Measurements from ENCODE around the gene ZNF346. TPM values are rescaled to one million over a fixed set of nuclear protein-coding genes. Genes with fewer than 3 reads are reported as not detected.

Gene ZNF346
- total RNA-seq, 1 donor from 2014 or later: 12.0 TPM

GRCh38 chr5:177107159-177107558, 84.7 kb downstream of the ZNF346 start:
- Histone ChIP-seq H3K27me3 (ENCODE audit: control insufficient read depth in 3 of 3, insufficient read depth in 3 of 3, low read length in 3 of 3) (peaks cover 7 to 15% (median 11%) of the 10 kb centered on the region in 3 donors), H3K4me3 (ENCODE audit: low read length in 3 of 3) (no peak overlapping the region), H3K9me3 (ENCODE audit: control insufficient read depth in 3 of 3, low read length in 3 of 3) (no peaks in the 10 kb centered on the region), H3K27ac (ENCODE audit: low read depth, low read length) (no peak overlapping the region), H3K9ac (ENCODE audit: low read depth in 1 of 3, low read length in 3 of 3) (no peak overlapping the region), H3K4me1 (ENCODE audit: control insufficient read depth in 3 of 3, insufficient read depth in 3 of 3, low read length in 3 of 3) (peaks cover 0 to 4% (median 3%) of the 10 kb centered on the region in 3 donors), H3K36me3 (ENCODE audit: control insufficient read depth in 3 of 3, insufficient read depth in 3 of 3, low read length in 3 of 3) (no peaks in the 10 kb centered on the region)

- no peaks in the 10 kb centered on the region for H3K36me3 ChIP-seq (ENCODE audit: control insufficient read depth in 3 of 3, insufficient read depth in 3 of 3, low read length in 3 of 3)
- peaks cover 3 to 12% (median 4%) of the 10 kb centered on the region in 3 donors for H3K4me1 ChIP-seq (ENCODE audit: control insufficient read depth in 3 of 3, insufficient read depth in 3 of 3, low read length in 3 of 3)
- H3K27me3 ChIP-seq (ENCODE audit: control insufficient read depth in 3 of 3, insufficient read depth in 3 of 3, low read length in 3 of 3): peaks cover 0 to 7% (median 0%) of the 10 kb centered on the region in 3 donors
- no peaks in the 10 kb centered on the region for H3K9me3 ChIP-seq (ENCODE audit: control insufficient read depth in 3 of 3, low read length in 3 of 3)
- no peak overlapping the region for H3K27ac ChIP-seq (ENCODE audit: low read depth, low read length)
- no peak overlapping the region for H3K9ac ChIP-seq (ENCODE audit: low read depth in 1 of 3, low read length in 3 of 3)
- H3K4me3 ChIP-seq (ENCODE audit: low read length in 3 of 3): no peak overlapping the region
These were observed 87.3 kb downstream of the ZNF346 start for GRCh38 chr5:177109810-177110209.

GRCh38 chr5:177111720-177112394, 89.4 kb downstream of the ZNF346 start:
- Histone ChIP-seq H3K27ac (ENCODE audit: low read depth, low read length) (no peak overlapping the region), H3K4me3 (ENCODE audit: low read length in 3 of 3) (no peak overlapping the region), H3K4me1 (ENCODE audit: control insufficient read depth in 3 of 3, insufficient read depth in 3 of 3, low read length in 3 of 3) (peaks cover 10 to 22% (median 12%) of the 10 kb centered on the region in 3 donors), H3K36me3 (ENCODE audit: control insufficient read depth in 3 of 3, insufficient read depth in 3 of 3, low read length in 3 of 3) (no peaks in the 10 kb centered on the region), H3K9me3 (ENCODE audit: control insufficient read depth in 3 of 3, low read length in 3 of 3) (no peaks in the 10 kb centered on the region), H3K27me3 (ENCODE audit: control insufficient read depth in 3 of 3, insufficient read depth in 3 of 3, low read length in 3 of 3) (peaks cover 0 to 3% (median 0%) of the 10 kb centered on the region in 3 donors), H3K9ac (ENCODE audit: low read depth in 1 of 3, low read length in 3 of 3) (peak overlapping the region in 1 of 3 donors; percentile 33)

GRCh38 chr5:177112589-177113220, 90.2 kb downstream of the ZNF346 start:
- Histone ChIP-seq H3K27me3 (ENCODE audit: control insufficient read depth in 3 of 3, insufficient read depth in 3 of 3, low read length in 3 of 3) (no peaks in the 10 kb centered on the region), H3K36me3 (ENCODE audit: control insufficient read depth in 3 of 3, insufficient read depth in 3 of 3, low read length in 3 of 3) (no peaks in the 10 kb centered on the region), H3K4me1 (ENCODE audit: control insufficient read depth in 3 of 3, insufficient read depth in 3 of 3, low read length in 3 of 3) (peaks cover 14 to 26% (median 16%) of the 10 kb centered on the region in 3 donors), H3K27ac (ENCODE audit: low read depth, low read length) (no peak overlapping the region), H3K9me3 (ENCODE audit: control insufficient read depth in 3 of 3, low read length in 3 of 3) (no peaks in the 10 kb centered on the region), H3K9ac (ENCODE audit: low read depth in 1 of 3, low read length in 3 of 3) (no peak overlapping the region), H3K4me3 (ENCODE audit: low read length in 3 of 3) (no peak overlapping the region)

- Histone ChIP-seq H3K4me3 (ENCODE audit: low read length in 3 of 3) (no peak overlapping the region), H3K27ac (ENCODE audit: low read depth, low read length) (no peak overlapping the region), H3K27me3 (ENCODE audit: control insufficient read depth in 3 of 3, insufficient read depth in 3 of 3, low read length in 3 of 3) (no peaks in the 10 kb centered on the region), H3K9ac (ENCODE audit: low read depth in 1 of 3, low read length in 3 of 3) (no peak overlapping the region), H3K9me3 (ENCODE audit: control insufficient read depth in 3 of 3, low read length in 3 of 3) (no peaks in the 10 kb centered on the region), H3K4me1 (ENCODE audit: control insufficient read depth in 3 of 3, insufficient read depth in 3 of 3, low read length in 3 of 3) (peaks cover 14 to 26% (median 16%) of the 10 kb centered on the region in 3 donors), H3K36me3 (ENCODE audit: control insufficient read depth in 3 of 3, insufficient read depth in 3 of 3, low read length in 3 of 3) (no peaks in the 10 kb centered on the region)
These were observed 91.3 kb downstream of the ZNF346 start for GRCh38 chr5:177113566-177114424.

DNA sequence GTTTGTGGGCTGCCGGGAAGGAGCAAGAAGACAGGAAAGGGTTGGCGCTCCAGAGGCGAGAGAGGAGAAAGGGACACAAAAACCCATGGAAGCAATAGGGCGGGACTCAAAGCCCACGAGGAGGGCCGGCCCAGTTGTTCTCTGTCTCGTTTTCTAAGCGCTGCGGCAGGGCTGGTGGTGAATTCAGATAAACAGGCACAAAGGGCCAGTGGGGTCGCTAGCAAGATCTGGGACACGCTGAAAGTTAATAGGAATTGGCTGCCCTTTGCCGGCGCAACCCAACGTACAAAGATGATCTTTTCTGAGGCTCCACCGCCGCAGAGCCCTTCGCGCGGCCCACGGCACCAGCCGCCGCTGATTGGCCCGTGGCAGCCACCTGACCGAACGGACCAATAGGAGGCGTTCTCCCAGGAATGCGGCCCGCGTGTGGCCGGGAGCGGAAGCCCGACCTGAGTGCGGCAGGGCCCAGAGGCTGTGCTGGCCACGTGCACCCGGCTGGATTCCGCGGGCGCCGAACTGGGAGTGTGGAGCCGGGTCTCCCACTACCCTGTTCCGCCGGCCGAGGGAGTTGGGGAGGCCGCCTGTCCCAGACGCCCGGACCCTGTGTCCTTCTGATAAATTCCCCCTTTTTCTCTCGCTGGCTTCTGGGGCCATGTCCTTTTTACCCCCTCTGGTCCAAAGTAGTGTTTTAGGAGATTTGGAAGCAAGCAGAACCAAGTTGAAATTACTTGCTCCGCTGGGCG, 94.3 kb downstream of the ZNF346 start:
- Histone ChIP-seq H3K9ac (ENCODE audit: low read depth in 1 of 3, low read length in 3 of 3) (peak overlapping the region; percentile 28 to 76 (median 71)), H3K36me3 (ENCODE audit: control insufficient read depth in 3 of 3, insufficient read depth in 3 of 3, low read length in 3 of 3) (no peaks in the 10 kb centered on the region), H3K4me3 (ENCODE audit: low read length in 3 of 3) (peak overlapping the region; percentile 55 to 67 (median 56)), H3K4me1 (ENCODE audit: control insufficient read depth in 3 of 3, insufficient read depth in 3 of 3, low read length in 3 of 3) (peaks cover 12 to 26% (median 13%) of the 10 kb centered on the region in 3 donors), H3K27ac (ENCODE audit: low read depth, low read length) (peak overlapping the region; percentile 33), H3K9me3 (ENCODE audit: control insufficient read depth in 3 of 3, low read length in 3 of 3) (no peaks in the 10 kb centered on the region), H3K27me3 (ENCODE audit: control insufficient read depth in 3 of 3, insufficient read depth in 3 of 3, low read length in 3 of 3) (no peaks in the 10 kb centered on the region)

DNA sequence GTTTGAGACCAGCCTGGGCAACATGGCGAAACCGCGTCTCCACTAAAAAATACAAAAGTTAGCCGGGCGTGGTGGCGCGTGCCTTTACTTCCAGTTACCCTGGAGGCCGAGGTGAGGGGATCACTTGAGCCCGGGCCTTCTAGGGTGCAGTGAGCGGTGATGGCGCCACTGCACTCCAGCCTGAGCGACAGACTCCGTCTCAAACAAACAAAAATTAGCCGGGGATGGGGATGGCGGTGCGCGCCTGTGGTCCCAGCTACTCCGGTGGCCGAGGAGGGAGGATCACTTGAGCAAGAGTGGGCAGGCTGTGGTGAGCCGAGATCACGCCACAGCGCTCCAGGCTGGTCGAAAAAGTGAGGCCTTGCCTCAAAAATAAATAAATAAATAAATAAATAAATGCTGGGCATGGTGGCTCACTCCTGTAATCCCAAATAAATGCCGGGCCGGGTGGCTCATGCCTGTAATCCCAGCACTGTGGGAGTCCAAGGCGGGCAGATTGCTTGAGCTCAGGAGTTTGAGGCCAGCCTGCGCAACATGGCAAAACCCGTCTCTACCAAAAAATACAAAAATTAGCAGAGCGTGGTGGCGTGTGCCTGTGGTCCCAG, 95.0 kb downstream of the ZNF346 start:
- Histone ChIP-seq H3K36me3 (ENCODE audit: control insufficient read depth in 3 of 3, insufficient read depth in 3 of 3, low read length in 3 of 3) (no peaks in the 10 kb centered on the region), H3K27ac (ENCODE audit: low read depth, low read length) (no peak overlapping the region), H3K27me3 (ENCODE audit: control insufficient read depth in 3 of 3, insufficient read depth in 3 of 3, low read length in 3 of 3) (no peaks in the 10 kb centered on the region), H3K9me3 (ENCODE audit: control insufficient read depth in 3 of 3, low read length in 3 of 3) (no peaks in the 10 kb centered on the region), H3K9ac (ENCODE audit: low read depth in 1 of 3, low read length in 3 of 3) (peak overlapping the region in 1 of 3 donors; percentile 54), H3K4me3 (ENCODE audit: low read length in 3 of 3) (peak overlapping the region in 1 of 3 donors; percentile 56), H3K4me1 (ENCODE audit: control insufficient read depth in 3 of 3, insufficient read depth in 3 of 3, low read length in 3 of 3) (peaks cover 11 to 26% (median 11%) of the 10 kb centered on the region in 3 donors)

DNA sequence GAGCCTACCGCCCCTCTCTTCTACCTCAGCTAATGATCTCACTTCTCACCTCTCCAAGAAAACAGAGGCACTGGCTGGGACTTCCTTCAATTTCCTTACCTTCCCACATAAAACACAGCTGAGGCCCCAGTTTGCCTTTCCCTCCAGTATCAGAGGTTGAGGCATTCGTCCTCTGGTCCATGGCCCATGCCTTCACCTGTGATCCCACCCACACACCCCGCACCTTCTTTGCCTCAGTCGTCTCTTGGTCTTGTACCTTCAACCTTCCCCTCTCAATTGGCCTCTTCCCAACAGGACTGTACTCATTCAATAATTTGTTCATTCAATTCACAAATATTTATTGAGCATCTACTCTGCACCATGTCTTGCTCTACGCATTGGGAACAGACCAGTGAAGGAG, 100.1 kb downstream of the ZNF346 start:
- no peaks in the 10 kb centered on the region for H3K4me1 ChIP-seq (ENCODE audit: control insufficient read depth in 3 of 3, insufficient read depth in 3 of 3, low read length in 3 of 3)
- H3K27ac ChIP-seq (ENCODE audit: low read depth, low read length): no peak overlapping the region
- no peaks in the 10 kb centered on the region for H3K36me3 ChIP-seq (ENCODE audit: control insufficient read depth in 3 of 3, insufficient read depth in 3 of 3, low read length in 3 of 3)
- no peaks in the 10 kb centered on the region for H3K27me3 ChIP-seq (ENCODE audit: control insufficient read depth in 3 of 3, insufficient read depth in 3 of 3, low read length in 3 of 3)
- H3K9me3 ChIP-seq (ENCODE audit: control insufficient read depth in 3 of 3, low read length in 3 of 3): no peaks in the 10 kb centered on the region
- H3K9ac ChIP-seq (ENCODE audit: low read depth in 1 of 3, low read length in 3 of 3): no peak overlapping the region
- H3K4me3 ChIP-seq (ENCODE audit: low read length in 3 of 3): no peak overlapping the region

DNA sequence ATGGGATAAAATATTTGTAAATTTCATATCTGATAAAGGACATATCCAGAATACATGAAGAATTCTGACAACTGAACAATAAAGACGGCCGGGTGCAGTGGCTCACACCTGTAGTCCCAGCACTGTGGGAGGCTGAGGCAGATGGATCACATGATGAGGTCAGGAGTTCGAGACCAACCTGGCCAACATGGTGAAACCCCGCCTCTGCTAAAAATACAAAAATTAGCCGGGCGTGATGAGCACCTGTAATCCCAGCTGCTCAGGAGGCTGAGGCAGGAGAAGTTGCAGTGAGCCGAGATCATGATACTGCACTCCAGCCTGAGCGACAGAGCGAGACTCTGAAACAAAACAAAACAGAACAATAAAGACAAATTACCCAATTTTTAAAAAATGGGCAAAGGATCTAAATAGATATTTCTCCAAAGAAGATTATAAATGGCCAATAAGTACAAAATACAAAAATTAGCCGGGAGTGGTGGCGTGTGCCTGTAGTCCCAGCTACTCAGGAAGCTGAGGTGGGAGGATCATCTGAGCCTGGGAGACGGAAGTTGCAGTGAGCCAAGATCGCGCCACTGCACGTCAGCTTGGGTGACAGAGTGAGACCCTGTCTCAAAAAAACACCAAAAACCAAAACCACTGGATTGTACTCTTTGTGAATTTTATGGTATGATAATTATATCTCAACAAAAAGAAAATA, 101.4 kb downstream of the ZNF346 start:
- no peak overlapping the region for H3K4me3 ChIP-seq (ENCODE audit: low read length in 3 of 3)
- H3K27me3 ChIP-seq (ENCODE audit: control insufficient read depth in 3 of 3, insufficient read depth in 3 of 3, low read length in 3 of 3): no peaks in the 10 kb centered on the region
- no peaks in the 10 kb centered on the region for H3K9me3 ChIP-seq (ENCODE audit: control insufficient read depth in 3 of 3, low read length in 3 of 3)
- H3K36me3 ChIP-seq (ENCODE audit: control insufficient read depth in 3 of 3, insufficient read depth in 3 of 3, low read length in 3 of 3): no peaks in the 10 kb centered on the region
- H3K27ac ChIP-seq (ENCODE audit: low read depth, low read length): no peak overlapping the region
- peaks cover 0 to 5% (median 0%) of the 10 kb centered on the region in 3 donors for H3K4me1 ChIP-seq (ENCODE audit: control insufficient read depth in 3 of 3, insufficient read depth in 3 of 3, low read length in 3 of 3)
- H3K9ac ChIP-seq (ENCODE audit: low read depth in 1 of 3, low read length in 3 of 3): no peak overlapping the region
